Endothelial cell (in vitro differentiated cells): ENCODE data around the gene DIP2A. TPM values are rescaled to one million over a fixed set of nuclear protein-coding genes. Genes with fewer than 3 reads are reported as not detected.
"Not testable (repeated sequence)": the region's sequence is repeated elsewhere in the genome, so short reads cannot be mapped to it uniquely, and the experiment has no call there.

Source experiments
- DNase-seq: peaks from one replicate; pipeline ENCODE4 v3.0.0; 2021; ENCODE audit warnings: low spot score
- H3K27ac Mint-ChIP-seq: one replicate; pipeline ENCODE4 v1.8.0; 2021; ENCODE audit warnings: mixed read lengths, inconsistent platforms; ENCODE audit not compliant: unreplicated experiment
- H3K27me3 Mint-ChIP-seq: one replicate; pipeline ENCODE4 v1.8.0; 2021; ENCODE audit warnings: mild to moderate bottlenecking, moderate library complexity, mixed read lengths, inconsistent platforms; ENCODE audit not compliant: unreplicated experiment
- H3K36me3 Mint-ChIP-seq: one replicate; pipeline ENCODE4 v1.8.0; 2021; ENCODE audit warnings: mild to moderate bottlenecking, low read depth, mixed read lengths, inconsistent platforms; ENCODE audit not compliant: unreplicated experiment
- H3K4me1 Mint-ChIP-seq: one replicate; pipeline ENCODE4 v1.8.0; 2021; ENCODE audit warnings: mild to moderate bottlenecking, mixed read lengths, inconsistent platforms; ENCODE audit not compliant: unreplicated experiment
- H3K4me3 Mint-ChIP-seq: one replicate; pipeline ENCODE4 v1.8.0; 2021; ENCODE audit warnings: mild to moderate bottlenecking, mixed read lengths, inconsistent platforms; ENCODE audit not compliant: unreplicated experiment
- H3K9me3 Mint-ChIP-seq: one replicate; pipeline ENCODE4 v1.8.0; 2021; ENCODE audit warnings: mixed read lengths, inconsistent platforms; ENCODE audit not compliant: unreplicated experiment
- CTCF ChIP-seq: fragments of 200-600 bp; sonication (generic); IDR thresholded peaks from one replicate; pipeline ENCODE4 v1.5.0; 2021; ENCODE audit warnings: antibody characterized with exemption; ENCODE audit not compliant: unreplicated experiment
- total RNA-seq: library from RNA; stranded (reverse); fragmentation: NEBNext Ultra II Directional; extraction: Animal tissue kit (Norgen Biotek cat#: 25700); gene quantifications from one replicate; pipeline ENCODE4 v1.2.1, GENCODE V29; 2021; ENCODE audit not compliant: unreplicated experiment

The DIP2A gene
- total RNA-seq, 1 donor from 2014 or later, result 80.2 TPM

- no peak for TF ChIP-seq CTCF
- Mint-ChIP-seq H3K36me3 (peaks cover 20% of the 10 kb centered on the region), H3K4me3 (peak overlapping the region; percentile 68), H3K27ac (peak overlapping the region; percentile 13), H3K4me1 (no peaks in the 10 kb centered on the region), H3K9me3 (no peaks in the 10 kb centered on the region), H3K27me3 (peaks cover 6% of the 10 kb centered on the region)
- no peak for DNase-seq
These were observed 28.7 kb upstream of the DIP2A start for GRCh38 chr21:46429754-46430681.

GRCh38 chr21:46431448-46431847 lies 27.2 kb upstream of the DIP2A start:
- no peak for TF ChIP-seq CTCF
- H3K4me1 Mint-ChIP-seq, result no peaks in the 10 kb centered on the region
- H3K4me3 Mint-ChIP-seq, result no peak overlapping the region
- H3K27me3 Mint-ChIP-seq, result peaks cover 6% of the 10 kb centered on the region
- DNase-seq, result no peak
- H3K27ac Mint-ChIP-seq, result no peak overlapping the region
- H3K36me3 Mint-ChIP-seq, result peaks cover 22% of the 10 kb centered on the region
- H3K9me3 Mint-ChIP-seq, result no peaks in the 10 kb centered on the region

- peaks cover 6% of the 10 kb centered on the region for H3K27me3 Mint-ChIP-seq
- H3K27ac Mint-ChIP-seq, result no peak overlapping the region
- TF ChIP-seq CTCF, result no peak
- H3K4me1 Mint-ChIP-seq, result no peaks in the 10 kb centered on the region
- no peaks in the 10 kb centered on the region for H3K9me3 Mint-ChIP-seq
- peaks cover 22% of the 10 kb centered on the region for H3K36me3 Mint-ChIP-seq
- no peak overlapping the region for H3K4me3 Mint-ChIP-seq
- DNase-seq, result no peak
These were observed 26.7 kb upstream of the DIP2A start for GRCh38 chr21:46431884-46432488.

- peaks cover 26% of the 10 kb centered on the region for H3K36me3 Mint-ChIP-seq
- H3K4me3 Mint-ChIP-seq, H3K9me3 Mint-ChIP-seq, DNase-seq, H3K27me3 Mint-ChIP-seq, H3K4me1 Mint-ChIP-seq, H3K27ac Mint-ChIP-seq: not testable (repeated sequence)
These were observed 25.6 kb upstream of the DIP2A start for GRCh38 chr21:46433116-46433515.

- Mint-ChIP-seq H3K27ac (peak overlapping the region; percentile 24), H3K4me1 (no peaks in the 10 kb centered on the region), H3K9me3 (no peaks in the 10 kb centered on the region), H3K4me3 (no peak overlapping the region), H3K36me3 (peaks cover 35% of the 10 kb centered on the region), H3K27me3 (peaks cover 4% of the 10 kb centered on the region)
- no peak for DNase-seq
- no peak for TF ChIP-seq CTCF
These were observed 24.3 kb upstream of the DIP2A start for GRCh38 chr21:46434322-46434958.
